NCI-H1092 (cell line): ENCODE data around the gene CDK5RAP2.
A peak's percentile ranks its signal among the peaks of the same experiment; 100 is the strongest.
"Not testable (repeated sequence)": the region's sequence is repeated elsewhere in the genome, so short reads cannot be mapped to it uniquely, and the experiment has no call there.

Experiments
- DNase-seq: peaks from one replicate; lab custom pipeline; 2025; lab: John Stamatoyannopoulos, UW

Gene CDK5RAP2

DNA sequence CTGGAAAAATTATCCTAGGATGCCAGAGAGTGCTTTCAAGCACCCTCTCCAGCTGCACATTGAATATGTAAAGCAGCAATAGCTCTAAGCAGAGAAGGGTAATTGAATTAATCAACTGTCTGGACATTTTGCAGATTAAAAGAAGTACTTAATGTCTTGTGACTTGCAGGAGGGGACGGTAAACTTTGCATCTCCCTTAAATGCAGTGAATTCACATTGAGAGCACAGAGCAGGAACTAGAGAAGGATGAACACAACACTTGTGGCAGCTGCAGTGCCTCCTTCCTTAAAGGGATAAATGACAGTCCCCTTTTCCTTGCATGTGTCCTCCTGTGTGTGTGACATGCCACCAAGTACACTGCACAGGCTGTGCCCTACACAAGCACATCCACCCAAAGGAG lies 7.4 kb upstream of the CDK5RAP2 start:
- DNase-seq = no peak

DNA sequence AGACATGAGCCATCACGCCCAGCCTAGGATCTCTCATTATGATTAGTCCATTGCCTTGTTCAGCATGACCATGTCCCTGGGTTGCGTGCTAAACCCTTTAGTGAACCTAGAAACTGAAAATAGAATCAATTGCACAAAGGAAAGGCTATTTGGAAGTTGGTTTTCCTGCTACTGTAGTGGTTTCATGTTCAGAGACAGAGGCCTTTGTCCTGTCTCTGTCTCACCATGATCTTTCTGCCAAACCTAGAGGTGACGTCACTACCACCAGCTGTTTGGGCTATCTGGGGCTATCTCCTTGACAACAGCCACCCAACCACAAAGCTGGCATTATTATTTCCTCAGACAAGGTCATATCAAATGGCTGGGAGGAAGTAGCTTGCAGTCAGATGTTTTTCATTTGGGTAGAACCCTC lies 4.0 kb upstream of the CDK5RAP2 start:
- peak; percentile 55 for DNase-seq

DNA sequence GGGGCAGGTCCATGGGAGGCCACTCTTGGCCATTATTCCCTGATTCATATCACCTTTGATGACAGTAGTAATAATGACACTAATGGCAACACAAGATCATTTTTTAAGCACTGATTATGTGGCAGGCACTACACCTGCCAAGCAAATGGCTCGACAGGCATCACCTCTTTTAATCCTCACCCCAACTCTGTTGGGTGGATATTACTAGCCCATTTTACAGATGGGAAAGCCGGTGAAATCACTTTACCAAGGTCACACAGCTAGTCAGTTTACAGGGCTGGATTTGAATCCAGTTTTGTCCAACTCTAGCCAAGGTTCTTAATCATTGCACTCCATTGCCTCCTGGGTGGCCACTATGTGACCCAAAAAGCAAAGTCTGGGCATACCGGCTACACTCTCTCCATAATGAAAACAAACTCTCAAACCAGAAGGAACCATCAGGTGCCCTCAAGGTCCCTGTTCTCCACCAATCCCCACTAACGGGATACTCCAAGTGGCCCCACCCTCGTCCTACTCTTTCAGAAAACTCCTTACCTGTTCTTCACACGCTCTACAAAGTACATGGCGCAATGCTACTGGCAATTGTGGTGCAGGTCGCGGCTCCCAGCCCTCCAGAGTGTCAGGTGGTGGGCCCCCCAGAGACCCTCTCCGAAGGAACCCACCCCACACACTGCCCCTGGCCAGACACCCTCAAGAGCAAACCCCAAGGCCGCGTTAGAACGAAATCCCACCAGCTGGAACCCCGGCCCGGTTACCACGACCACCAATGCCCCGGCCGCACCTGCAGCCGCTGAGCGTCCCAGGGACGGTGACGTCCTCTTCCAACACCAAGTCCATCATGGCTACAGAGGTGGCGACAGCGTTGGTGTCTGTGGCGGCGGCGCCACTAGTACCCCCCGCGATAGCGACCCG lies 572 bp downstream of the CDK5RAP2 start:
- no peak for DNase-seq

DNA sequence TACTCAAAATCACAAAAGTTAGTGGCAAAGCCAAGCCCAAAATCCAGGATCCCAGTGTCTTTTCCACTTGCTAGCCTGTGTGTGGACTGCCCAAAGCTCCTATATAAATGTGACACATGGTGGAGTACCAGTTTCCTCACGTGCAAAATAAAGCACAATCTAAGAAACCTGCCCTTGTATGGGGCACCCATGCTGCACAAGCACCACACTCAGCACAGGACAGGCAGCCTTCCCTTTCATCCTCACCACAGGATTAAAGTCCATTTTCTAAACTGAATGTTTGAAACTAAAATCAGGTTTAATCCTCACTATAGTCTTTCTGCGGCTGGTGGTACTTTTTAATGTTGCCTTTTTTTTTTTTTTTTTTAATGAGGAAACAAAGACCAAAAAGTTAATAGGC lies 5.5 kb downstream of the CDK5RAP2 start:
- DNase-seq = no peak

DNA sequence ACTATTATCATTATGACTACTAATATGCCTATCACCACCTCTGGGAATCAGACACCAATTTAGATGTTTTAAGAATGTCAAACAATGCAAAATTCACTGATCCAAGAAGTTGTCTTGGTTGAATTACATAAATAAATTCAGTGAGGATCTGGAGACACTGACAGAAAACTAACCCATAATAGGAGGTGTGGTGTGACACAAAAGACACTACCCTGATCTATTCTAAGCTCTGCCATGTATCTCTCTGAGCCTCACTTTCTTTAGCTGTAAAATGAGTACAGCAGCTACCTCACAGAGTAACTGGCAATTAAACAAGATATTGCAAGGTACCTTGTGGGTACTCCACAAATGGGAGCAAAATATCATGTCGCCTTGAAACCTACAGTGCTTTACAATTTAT lies 7.5 kb downstream of the CDK5RAP2 start:
- no peak for DNase-seq

DNA sequence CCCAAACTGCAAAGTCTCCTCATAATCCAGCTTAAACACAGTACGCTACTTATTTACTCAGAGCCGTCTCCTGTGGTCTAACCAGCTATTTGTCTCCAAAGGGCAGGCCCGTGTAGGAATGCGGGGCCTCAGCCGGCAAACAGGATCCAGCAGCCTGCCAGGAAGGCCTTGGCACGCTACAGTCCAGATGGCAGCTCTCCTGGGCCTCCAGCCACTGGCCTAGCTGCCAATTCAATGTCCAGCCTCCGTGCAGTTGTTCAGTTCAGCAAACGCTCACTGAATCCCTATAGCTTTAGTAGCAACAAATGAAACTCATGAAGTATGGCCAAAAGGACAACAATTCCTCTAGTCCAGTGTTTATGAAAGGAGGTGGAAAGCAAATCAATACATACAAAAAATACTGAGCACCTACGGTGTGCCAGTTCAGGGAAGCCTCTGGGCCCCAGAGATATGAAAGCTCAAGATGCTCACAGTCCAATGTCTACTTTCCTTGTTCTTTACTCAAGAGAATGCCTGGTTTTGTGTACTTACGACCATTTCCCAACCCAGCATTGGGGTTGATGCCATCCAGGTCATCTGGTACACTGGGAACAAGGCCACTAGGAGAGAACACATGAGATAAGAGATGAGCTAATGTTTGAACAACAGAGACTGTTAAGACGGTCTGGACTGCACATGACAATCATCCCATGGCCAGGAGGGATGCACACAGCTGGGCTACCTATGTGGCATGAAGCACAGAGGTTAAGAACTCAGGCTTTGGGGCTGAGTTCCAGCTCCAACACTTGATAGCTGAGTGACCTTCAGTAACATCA lies 8.3 kb downstream of the CDK5RAP2 start:
- no peak for DNase-seq

DNA sequence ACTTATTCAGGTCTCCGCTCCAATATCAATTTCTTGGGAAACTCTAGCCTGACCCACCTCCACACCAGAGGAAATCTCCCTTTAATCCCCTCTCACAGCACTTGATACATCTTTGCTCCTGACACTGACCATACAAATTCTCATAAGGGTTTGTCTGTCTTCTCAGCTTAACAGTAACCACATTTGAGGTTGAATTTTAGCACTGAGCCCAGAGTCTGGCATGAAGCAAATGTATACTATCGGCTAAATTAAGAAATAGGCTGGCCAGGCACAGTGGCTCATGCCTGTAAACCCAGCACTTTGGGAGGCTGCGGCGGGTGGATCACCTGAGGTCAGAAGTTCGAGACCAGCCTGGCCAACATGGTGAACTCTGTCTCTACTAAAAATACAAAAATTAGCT lies 9.7 kb downstream of the CDK5RAP2 start:
- DNase-seq = no peak

DNA sequence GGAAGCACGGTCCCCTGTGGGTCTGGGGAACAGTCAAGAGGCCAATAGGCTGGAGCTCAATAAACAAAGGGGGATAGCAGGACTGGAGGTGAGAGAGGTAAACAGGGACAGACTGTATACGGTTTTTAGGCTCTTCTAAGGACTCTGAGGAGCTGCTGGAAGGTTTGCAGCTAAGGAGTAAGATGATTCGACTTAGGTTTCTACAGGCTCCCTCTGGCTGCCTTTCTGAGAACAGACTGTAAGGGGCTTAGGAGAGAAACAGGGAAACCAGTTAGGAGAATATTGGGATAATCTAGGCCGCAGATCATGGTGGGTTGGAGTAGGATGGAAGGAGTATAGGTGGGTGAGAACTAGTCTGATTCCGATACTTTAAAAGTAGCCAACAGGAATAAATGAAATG lies 10.4 kb downstream of the CDK5RAP2 start:
- no peak for DNase-seq

DNA sequence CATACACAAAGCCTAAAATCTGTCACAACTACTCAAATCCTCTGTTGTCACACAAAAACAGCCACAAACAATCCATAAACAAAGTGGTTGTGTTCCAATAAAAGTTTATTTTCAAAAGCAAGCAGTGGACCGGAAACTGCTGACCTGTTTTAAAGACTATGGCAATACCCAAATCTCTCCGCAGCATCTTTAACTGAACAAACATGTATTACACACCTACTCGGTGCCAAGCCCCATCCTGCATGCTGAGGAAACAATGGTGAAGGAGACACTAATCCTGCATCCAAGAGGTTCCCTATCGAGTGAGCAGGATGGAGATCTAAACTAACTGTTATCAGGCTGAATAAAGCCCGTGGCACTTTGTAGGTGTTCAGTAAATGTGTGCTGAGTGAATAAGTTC lies 11.2 kb downstream of the CDK5RAP2 start:
- DNase-seq = no peak

DNA sequence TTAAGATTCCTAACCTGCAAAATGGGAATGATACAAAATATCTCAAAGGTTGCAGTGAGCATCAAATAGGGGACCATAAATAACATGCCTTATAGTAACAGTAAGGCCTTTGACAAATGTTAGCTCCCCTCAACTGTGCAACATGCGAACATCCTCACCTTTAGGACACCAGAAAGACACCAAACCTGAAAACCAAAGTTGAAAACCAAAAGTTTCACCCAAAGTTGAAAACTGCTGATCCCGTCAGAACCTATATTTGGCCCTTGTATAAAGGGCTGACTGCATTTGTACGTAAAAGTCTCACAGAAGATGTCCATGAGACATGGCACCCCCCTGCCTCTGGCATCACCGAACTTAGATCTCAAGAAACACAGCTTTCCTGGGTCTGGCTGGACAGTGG lies 12.1 kb downstream of the CDK5RAP2 start:
- no peak for DNase-seq

DNA sequence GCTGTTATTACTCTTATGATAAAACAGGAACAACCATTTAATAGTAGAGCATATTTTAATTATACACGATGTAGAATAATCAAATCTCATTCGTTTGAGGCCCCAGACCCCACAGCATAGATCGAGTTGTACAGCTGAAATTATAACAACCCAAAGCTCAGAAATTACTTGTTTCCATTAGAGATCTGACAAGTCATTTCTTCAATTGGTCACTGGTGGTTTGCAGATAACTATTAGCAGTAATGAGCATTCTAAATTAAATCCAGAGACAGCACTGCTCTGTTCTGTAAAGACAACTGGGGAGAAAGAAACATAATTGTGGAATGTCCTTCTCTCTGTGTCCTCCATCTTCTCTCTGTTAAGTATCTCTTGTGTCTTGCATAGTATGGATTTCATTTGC lies 12.9 kb downstream of the CDK5RAP2 start:
- DNase-seq = no peak

DNA sequence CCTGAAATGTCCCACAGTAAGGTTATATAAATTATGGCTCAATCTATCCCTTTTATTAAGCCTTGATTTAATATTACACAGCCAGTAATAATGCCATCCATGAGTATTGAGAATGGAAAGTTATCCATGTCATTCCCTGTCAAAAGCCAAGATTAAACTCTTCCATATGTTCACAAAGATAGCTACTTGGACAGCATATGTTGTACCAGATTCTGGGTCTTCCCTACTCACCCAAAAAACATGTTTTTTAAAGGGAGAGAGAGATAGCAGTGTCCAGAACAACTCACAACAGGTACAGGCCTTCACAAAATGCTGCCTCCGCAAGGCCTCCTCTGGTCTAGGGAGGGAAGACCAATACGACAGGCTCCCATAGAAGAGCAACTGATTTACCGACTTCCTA lies 15.4 kb downstream of the CDK5RAP2 start:
- no peak for DNase-seq

DNA sequence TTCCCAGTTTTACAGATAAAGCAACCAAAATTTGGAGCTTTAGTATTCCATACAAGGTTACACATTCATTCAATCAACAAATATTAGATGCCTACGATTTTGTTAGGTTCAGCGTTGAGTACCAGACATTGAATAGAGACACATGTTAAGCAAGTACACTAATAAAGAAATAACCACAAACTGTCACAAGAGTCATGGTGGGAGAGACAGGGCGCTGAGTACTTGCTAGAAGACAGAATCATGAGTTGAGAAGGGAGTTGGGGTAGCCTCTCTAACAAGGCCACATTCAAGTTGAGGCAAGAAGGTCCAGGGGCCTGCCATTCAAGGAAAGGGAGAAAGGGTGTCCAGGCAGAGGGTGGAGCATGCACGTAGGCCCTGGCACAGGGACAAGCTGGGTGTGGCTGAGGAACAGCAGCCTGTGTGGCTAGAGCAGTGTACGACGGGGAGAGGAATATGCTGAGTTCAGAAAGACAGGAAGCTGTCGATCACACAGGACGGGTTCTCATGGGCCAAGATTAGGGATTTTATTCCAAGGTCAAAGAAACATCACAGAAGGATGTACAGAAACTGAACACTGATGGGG lies 17.0 kb downstream of the CDK5RAP2 start:
- no peak for DNase-seq

DNA sequence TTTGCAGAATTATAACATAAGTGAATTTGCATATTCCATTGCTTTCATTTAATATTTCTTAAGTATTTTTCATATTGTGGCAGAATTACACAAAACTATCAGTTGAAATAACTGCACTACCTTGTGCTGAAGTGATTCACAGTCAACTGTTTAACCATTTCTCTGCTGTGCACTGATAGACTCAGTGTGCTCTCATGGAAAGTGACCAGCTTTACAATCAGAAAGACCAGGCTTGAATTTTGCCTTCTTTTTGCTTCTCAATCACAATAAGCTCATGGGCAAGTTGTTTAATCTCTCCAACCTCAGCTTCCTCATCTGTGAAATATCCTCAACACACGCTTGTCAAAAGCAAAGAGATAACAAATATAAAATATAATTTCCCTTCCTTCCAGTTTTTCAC lies 18.3 kb downstream of the CDK5RAP2 start:
- DNase-seq = no peak

DNA sequence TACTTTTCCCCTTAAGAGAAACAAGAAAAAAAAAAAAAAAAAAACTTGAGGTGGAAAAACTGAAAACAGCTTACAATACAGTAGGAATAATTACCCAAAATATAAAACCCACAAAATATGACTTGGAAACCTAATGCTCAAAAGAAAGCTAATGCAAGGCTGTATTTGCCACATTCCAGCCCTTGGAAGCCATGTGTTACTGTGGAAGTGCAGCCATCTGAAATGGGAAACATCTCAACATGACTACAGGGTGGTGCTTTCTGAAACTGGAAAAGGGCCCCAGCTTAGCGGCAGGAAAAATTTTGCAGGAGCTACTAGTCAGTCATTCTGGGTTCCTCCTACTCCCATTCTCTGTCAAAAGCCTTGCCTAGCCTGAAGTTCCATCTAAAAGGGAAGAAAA lies 20.4 kb downstream of the CDK5RAP2 start:
- DNase-seq = no peak

DNA sequence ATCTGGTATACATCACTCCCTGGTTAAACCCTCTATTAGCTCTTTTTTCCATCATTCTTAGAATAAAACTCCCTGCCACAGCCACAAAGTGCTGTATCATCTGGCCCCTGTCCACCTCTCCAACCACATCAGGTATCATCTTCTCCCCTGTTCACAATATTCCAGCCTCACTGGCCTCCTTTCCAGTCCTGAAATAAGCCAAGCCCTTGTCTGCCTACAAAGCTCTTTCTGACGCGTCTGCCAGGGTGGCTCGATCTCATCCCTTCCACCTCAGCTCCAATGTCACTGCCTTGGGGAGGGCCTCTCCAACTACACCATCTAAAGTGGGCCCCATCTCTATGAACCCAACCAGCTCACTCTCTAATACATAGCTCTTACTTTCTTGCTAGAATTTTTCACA lies 21.5 kb downstream of the CDK5RAP2 start:
- no peak for DNase-seq

DNA sequence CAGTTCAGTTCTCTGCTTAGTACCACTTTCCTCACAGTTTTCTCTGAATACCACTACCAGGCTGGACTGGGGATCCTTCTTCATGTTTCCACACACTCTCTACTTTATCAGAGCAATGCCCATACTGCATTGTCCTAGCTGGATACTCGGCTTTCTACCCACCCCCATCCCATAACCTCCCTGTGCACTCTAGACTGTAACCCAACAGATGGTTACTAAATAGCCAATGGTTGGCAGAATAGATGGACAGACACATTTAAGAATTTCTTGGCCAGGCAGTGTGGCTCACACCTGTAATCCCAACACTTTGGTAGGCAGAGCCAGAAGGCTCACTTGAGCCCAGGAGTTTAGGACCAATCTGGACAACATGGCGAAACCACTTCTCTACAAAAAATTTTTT lies 22.8 kb downstream of the CDK5RAP2 start:
- no peak for DNase-seq

DNA sequence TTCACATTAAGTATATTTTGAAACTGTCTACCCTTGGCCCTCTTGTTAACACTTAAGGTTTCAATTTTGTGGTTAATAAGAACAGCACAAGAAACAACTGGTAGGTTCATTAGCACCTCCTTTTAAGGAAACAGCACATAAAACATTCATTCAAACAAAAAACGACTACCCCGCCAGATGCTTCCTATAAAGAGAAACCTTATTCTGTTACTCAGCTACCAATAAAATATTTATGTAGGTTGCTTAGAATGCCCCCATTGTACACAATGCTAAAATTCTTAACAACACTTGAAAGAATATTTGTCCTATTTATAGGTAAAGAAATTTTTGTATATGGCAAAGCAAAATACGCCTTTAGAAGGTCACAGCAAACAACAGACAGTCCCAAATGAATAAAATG lies 23.2 kb downstream of the CDK5RAP2 start:
- no peak for DNase-seq

DNA sequence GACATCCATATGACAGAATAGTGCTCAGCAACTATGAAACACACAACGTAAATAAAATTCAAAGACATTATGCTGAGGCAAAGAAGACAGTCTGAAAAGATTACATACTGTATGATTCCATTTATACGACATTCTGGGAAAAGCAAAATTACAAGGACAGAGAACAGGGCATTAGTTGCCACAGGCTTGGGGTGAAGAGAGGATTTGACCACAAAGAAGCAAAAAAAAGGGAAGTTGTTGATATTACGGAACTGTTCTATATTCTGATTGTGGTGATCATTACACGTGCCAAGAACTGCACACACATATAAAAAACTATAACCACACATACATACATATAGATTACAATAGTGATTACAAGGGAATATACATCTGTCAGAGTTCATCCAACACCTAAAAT lies 24.1 kb downstream of the CDK5RAP2 start:
- DNase-seq = no peak

DNA sequence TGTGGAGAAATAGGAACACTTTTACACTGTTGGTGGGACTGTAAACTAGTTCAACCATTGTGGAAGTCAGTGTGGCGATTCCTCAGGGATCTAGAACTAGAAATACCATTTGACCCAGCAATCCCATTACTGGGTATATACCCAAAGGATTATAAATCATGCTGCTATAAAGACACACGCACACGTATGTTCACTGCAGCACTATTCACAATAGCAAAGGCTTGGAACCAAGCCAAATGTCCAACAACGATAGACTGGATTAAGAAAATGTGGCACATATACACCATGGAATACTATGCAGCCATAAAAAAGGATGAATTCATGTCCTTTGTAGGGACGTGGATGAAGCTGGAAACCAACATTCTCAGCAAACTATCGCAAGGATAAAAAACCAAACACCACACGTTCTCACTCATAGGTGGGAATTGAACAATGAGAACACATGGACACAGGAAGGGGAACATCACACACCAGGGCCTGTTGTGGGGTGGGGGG lies 27.7 kb downstream of the CDK5RAP2 start:
- DNase-seq = not testable (repeated sequence)

DNA sequence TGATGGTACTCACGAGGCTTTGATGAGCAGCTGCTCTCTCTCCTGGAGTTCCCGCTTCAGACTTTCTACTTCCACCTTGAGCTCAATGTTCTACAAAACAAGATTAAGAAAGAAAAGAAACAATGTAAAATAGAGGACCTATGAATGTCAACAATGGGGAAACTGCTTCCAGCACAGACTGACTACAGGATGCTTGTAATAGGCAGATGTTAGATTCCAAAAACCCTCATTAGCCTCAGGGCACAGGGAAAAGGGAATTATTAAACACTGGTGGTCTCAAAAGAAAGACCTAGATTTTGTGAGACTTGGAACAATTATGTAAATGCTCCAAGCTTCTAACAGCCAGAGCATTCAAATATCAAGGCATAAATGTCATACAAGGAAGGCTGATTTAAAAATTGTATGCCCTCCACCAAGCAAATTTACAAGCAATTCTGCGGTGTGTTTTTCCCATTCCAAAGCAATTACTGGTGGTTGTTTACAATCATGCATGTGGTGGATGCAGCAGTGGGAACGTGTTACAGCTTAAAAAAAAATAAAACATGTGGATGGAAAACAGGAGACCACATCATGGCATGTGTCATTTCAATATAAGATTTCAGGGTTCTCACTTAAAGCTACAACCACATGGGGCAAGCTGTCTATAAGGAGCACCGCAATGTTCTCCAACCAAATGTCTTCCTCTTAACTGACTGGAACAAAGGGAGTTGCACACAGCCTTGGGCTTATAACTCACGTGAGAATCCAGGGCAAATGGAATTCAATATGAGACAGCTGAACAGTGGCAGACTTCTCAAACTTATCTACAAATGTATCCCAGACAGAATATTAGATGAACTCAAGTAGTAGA lies 34.0 kb downstream of the CDK5RAP2 start:
- DNase-seq = no peak

DNA sequence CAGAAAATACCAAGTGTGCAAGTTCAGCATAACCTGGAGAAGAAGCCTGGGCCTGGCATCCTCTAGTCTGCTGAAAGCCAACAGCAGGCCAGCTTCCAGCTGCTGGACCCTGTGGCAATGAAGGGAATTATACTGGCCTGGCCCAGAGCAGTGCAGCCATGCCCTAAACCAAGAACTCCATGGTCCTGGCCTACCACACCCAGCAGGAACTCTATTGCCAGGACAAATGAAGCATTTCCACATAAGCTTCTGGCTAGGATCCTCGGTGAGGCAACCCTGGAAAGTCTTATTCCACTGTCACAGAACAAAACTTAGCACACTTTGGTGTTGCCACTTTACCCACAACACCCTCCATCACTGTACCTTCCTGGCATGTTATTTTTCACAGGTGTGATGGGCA lies 35.5 kb downstream of the CDK5RAP2 start:
- no peak for DNase-seq
